ENCODE measurements around the gene ARFGEF2.
A peak's percentile ranks its signal among the peaks of the same experiment; 100 is the strongest.
"Not testable (repeated sequence)": the region's sequence is repeated elsewhere in the genome, so short reads cannot be mapped to it uniquely, and the experiment has no call there.

The ARFGEF2 gene

GRCh38 chr20:48930878-48931277 lies 9.4 kb downstream of the ARFGEF2 start:
- no peak for DNase-seq

DNA sequence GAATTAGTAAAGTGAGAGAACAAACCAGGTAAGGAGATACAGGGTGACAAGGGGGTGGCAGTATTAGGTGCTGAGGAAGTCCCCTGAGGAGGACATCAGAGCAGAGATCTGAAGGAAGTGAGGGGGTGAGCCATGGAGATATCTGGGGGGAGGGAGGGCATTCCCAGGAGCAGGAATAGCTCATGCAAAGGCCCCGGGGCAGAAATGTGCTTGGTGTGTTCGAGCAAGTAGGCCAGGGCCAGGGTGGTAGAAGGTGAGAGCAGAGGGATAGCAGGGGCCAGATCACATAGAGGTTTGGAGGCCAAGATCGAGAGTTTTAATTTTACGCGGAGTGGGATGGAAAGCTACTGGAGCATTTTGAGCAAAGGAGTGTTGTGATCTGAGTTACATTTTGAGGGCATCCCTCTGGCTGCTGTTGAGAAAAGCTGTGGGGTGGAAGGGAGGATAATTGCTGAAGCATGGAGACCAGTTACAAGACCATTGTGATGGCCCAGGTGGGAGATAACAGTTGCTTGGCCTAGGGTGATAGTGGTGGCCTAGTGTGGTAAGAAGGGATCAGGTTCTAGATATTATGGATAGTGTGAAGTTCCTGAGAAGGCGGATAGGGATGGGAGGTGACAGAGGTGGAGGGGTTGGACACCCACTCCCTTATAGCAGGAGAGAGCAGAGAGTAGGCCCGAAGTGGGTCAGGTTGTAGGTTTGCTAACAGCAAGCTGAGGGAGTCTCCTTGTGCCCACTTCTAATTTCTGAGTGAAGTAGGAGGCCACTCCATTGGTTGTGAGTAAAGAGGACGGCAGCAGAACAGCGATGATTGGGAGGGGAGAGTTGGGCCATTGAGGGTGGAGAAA lies 10.2 kb downstream of the ARFGEF2 start:
- no peak for DNase-seq

- no peak for DNase-seq
Observed at GRCh38 chr20:48932375-48932941, 10.9 kb downstream of the ARFGEF2 start.

- peak; percentile 81 for DNase-seq
Observed at GRCh38 chr20:48933017-48933766, 11.7 kb downstream of the ARFGEF2 start.

DNA sequence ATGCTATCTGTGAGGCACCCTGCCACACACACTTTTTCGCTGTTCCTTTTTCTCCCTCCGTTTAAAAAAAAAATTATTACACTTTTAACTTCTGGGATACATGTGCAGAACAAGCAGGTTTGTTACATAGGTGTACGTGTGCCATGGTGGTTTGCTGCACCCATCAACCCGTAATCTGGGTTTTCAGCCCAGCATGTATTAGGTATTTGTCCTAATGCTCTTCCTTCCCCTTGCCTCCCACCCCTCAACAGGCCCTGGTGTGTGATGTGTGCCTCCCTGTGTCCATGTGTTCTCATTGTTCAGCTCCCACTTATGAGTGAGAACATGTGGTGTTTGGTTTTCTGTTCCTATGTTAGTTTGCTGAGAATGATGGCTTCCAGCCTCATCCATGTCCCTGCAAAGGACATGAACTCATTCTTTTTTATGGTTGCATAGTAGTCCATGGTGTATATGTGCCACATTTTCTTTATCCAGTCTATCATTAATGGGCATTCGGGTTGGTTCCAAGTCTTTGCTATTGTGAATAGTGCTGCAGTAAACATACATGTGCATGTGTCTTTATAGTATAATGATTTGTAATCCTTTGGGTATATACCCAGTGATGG lies 12.9 kb downstream of the ARFGEF2 start:
- not testable (repeated sequence) for DNase-seq

GRCh38 chr20:48934966-48935365 lies 13.5 kb downstream of the ARFGEF2 start:
- not testable (repeated sequence) for DNase-seq

GRCh38 chr20:48936178-48936577 lies 14.7 kb downstream of the ARFGEF2 start:
- not testable (repeated sequence) for DNase-seq

- DNase-seq: no peak
Observed at GRCh38 chr20:48937674-48938073, 16.2 kb downstream of the ARFGEF2 start.

- DNase-seq: no peak
Observed at GRCh38 chr20:48938670-48939069, 17.2 kb downstream of the ARFGEF2 start.

- DNase-seq: no peak
Observed at GRCh38 chr20:48940170-48940569, 18.7 kb downstream of the ARFGEF2 start.

DNA sequence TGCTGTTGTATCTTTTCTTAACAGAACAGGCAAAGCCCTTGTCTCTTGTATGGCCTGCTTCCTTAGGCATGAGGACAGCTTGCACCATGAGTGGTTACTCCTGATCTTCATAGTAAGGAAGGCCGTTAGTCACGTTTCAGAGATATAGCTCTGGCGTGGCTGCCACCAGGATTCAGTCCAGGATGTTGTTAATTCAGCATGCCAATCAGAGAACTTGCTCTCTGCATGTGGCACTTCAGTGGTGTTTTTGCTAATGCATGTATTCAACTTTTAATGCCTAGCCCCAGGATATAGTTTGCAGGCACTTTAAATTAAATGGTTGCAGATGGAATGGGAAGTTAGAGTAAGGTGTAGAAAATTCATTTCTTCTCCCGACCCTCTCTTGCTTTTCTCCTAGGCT lies 20.0 kb downstream of the ARFGEF2 start:
- no peak for DNase-seq

- no peak for DNase-seq
Observed at GRCh38 chr20:48942730-48943129, 21.2 kb downstream of the ARFGEF2 start.

DNA sequence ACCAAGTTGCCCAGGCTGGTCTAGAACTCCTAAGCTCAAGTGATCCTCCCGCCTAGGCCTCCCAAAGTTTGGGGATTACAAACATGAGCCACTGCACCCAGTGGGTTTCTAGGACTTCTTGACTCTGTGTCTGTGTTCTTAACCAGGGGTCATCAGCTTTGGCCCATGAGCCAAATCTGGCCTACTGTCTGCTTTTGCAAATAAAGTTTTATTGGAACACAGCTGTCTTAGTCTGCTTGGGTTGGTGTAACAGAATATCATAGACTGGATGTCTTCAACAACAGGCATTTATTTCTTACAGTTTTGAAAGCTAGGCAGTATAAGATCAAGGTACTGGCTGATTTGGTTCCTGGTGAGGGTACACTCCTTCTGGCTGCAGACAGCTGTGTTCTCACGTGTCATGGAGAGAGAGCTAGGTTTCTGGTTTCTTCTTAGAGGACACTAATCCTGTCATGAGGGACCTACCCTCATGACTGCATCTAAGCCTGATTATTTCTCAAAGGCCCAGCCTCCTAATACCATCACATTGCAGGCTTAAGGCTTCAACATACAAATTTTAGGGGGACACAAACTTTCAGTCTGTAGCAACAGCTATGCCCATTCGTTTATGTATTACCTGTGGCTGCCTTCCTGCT lies 23.3 kb downstream of the ARFGEF2 start:
- no peak for DNase-seq

GRCh38 chr20:48945840-48946514 lies 24.5 kb downstream of the ARFGEF2 start:
- no peak for DNase-seq

DNA sequence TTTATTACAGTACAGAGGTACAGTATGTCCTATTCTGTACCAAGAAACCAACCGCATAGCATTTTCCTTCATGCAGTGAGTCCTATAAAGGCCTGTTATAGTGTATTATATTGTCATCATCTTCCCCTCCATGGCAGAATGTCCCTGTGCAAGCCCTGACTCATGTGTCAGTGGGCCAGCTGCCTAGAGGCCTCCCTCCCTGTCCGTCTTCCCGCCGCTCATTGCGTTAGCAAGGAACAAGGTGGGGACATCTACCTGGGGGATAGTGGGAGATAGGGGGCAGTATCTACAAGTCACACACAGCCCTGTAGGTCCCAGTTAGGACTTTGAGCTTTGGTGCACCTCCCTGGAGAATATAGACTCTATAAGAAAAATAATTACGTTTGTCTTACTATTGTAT lies 27.1 kb downstream of the ARFGEF2 start:
- DNase-seq: no peak

GRCh38 chr20:48949304-48950170 lies 28.0 kb downstream of the ARFGEF2 start:
- no peak for DNase-seq

DNA sequence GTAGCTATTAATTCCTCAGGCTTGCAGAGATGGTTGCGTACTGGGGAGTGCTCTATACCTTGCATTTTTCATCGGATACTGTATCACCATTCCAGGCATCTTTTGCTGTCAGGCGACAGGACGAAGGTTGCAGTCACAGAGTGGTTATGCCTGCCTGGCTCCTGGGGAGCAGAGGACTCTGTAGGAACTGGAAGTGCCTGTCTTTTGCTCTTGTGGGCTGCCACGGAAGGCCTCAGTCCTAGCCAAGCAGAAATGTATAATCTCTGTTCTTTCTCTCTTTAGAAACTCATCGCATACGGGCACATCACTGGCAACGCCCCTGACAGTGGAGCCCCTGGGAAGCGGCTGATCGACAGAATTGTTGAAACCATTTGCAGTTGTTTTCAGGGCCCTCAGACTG lies 29.5 kb downstream of the ARFGEF2 start:
- DNase-seq: no peak

DNA sequence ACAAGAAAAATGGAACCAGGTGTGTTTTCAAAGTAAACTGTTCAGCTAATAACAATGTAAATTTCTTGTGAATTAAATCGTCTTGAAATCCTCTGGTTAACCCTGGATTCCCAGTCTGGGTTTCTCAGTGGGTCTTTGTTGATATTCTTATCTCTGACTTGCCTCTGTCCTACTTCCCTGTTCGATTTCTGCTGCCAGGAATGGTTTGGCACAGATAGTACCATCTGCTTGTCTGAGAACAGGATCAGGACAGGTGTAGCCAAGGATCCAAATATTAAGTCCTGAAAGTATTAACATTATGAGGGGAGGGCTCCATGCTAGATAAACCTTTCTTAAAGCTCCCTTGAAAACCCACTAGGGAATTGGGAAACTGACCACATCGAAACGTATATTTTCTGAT lies 30.1 kb downstream of the ARFGEF2 start:
- no peak for DNase-seq

DNA sequence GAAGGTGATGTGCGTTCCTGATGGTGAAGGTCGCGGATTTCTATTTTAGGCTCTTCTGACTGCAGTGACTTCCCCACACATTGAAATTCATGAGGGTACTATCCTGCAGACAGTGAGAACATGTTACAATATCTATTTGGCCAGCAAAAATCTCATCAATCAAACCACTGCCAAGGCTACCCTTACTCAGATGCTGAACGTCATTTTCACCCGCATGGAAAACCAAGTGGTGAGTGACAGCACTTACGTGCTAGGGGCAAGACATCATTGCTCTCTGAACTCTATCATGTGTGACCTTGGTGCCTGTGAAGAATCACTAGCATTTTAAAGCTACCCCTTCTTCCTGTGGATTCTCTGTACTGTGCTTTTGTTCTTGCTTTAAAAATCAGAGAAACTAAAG lies 31.1 kb downstream of the ARFGEF2 start:
- no peak for DNase-seq

DNA sequence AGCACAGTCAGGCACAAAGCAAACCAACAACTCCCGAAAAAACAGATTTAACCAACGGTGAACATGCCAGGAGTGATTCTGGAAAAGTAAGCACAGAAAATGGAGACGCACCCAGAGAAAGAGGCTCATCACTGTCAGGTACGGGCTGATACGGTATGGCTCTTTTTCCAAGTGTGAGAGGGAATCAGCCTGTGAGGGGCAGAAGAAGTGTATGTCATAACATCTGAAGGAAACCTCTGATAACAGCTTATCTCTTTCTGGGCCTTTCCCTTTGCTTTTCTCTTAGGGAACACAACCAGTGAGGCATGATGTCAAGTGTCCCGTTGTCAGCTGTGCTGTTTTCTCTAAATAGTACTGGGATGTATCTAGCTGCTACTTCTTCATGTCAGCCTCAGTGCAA lies 32.1 kb downstream of the ARFGEF2 start:
- DNase-seq: no peak

DNA sequence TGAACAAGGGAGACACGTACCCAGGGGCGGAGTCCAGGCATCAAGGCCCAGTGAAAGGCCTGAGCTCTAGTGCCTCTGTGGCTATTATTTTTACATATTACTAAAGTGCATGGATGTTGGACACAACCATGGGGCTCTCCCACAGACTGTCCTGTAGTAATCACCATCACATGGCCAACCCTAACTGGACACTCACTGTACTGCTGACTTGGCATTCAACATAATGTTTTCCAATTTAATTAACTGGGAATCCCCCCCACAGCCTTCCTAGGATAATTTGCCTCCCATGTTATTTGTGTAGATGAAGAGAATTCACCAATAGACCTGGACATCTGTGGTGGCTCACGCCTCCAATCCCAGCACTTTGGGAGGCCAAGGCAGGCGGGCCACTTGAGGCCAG lies 34.5 kb downstream of the ARFGEF2 start:
- no peak for DNase-seq

Measured in NCI-H1105 treated with DMSO at 0.1 percent for 48 hours (cell line).